Activated CD4-positive, alpha-beta T cell treated with anti-CD3 and anti-CD28 coated beads for 36 hours (primary cell): ENCODE results near the gene SLC12A7. TPM values are rescaled to one million over a fixed set of nuclear protein-coding genes. Genes with fewer than 3 reads are reported as not detected.

Experiments
- ATAC-seq: fragments of 200-7000 bp; cut with Tn5 transposase; one replicate; pipeline ENCODE4 v1.10.0; 2021; ENCODE audit warnings: mild to moderate bottlenecking, moderate library complexity
- CTCF ChIA-PET: fragments of 350-600 bp; sonication (Branson Sonifier 250); formaldehyde crosslinking; loops from one replicate; lab custom pipeline; 2021; ENCODE audit warnings: antibody characterized with exemption; lab: Charles Lee
- POLR2A ChIA-PET: fragments of 350-600 bp; sonication (Branson Sonifier 250); formaldehyde crosslinking; loops from one replicate; lab custom pipeline; 2021; ENCODE audit warnings: antibody characterized with exemption, inconsistent platforms; lab: Charles Lee
- DNase-seq: peaks from one replicate; pipeline ENCODE4 v3.0.0-alpha.2; 2020
- H3K27ac Mint-ChIP-seq: one replicate; pipeline ENCODE4 v1.8.0; 2021; ENCODE audit warnings: mixed read lengths
- H3K27me3 Mint-ChIP-seq: one replicate; pipeline ENCODE4 v1.8.0; 2021; ENCODE audit warnings: mixed read lengths
- H3K36me3 Mint-ChIP-seq: one replicate; pipeline ENCODE4 v1.8.0; 2021; ENCODE audit warnings: low read depth, mixed read lengths
- H3K4me1 Mint-ChIP-seq: one replicate; pipeline ENCODE4 v1.8.0; 2021; ENCODE audit warnings: mixed read lengths
- H3K4me3 Mint-ChIP-seq: one replicate; pipeline ENCODE4 v1.8.0; 2021; ENCODE audit warnings: mild to moderate bottlenecking, moderate library complexity, mixed read lengths
- H3K9me3 Mint-ChIP-seq: one replicate; pipeline ENCODE4 v1.8.0; 2021; ENCODE audit warnings: low read depth, mixed read lengths
- intact Hi-C, 2 experiments: fragments of 100-400 bp; cut with DNase I in 1 of 2; cut with micrococcal nuclease in 1 of 2; formaldehyde crosslinking; loops; one replicate each; pipeline versions ENCODE4 v1.14.2 to v1.15.1; 2022 to 2024; cut with DNase I, micrococcal nuclease
- total RNA-seq, 2 experiments: library from RNA; stranded (reverse); gene quantifications; one replicate each; pipeline ENCODE4 v1.2.3, GENCODE V29; 2021

The SLC12A7 gene
- total RNA-seq, 2 experiments from 2014 or later: 18.5 to 21.6 TPM

DNA sequence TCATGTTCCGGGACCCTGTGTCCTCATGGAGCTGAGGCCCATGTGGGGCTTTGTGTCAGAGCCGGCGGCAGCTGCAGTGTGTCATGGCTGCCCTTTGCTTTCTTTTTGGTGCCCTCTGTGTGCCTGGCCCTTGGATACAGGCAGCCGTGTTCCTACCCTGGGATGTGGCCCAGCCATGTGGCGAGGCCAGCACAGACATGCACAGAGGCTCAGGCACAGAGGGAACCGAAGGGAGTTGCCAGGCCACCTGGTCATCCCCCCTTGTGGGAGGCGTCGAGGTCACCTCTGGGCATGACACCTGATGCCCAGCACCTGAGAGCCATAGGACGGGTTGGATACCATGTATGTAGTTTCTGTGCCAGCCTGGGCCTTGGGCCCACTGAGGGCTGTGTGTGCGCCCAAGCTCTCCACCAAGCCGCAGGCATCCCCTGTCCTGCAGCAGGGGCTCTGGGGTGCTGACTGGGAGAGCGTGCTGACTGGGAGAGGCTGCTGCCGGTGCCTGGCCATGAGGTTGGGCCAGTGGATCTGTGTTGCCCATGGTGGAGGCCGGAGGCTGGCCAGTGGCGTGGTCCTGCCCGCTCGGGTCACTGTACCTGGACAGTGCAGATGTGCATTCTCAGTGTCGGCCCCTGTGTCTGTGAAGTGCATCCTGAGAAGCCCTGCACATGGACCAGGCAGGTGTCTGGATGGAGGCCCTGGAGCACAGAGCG is 98.5 kb downstream of the SLC12A7 start:
- ChIA-PET POLR2A (no interaction called here), CTCF (interaction anchor here (0.6 kb wide), 1 partner anchor 65 kb away, joined by 3 read pairs; no protein-coding TSS in a partner anchor)
- Mint-ChIP-seq H3K36me3 (no peaks in the 10 kb centered on the region), H3K9me3 (no peaks in the 10 kb centered on the region), H3K4me1 (peaks cover 3% of the 10 kb centered on the region), H3K27ac (no peak overlapping the region), H3K4me3 (no peak overlapping the region), H3K27me3 (peaks cover 26% of the 10 kb centered on the region)
- intact Hi-C loops: loop anchor here in 1 of 2 experiments (5.0 kb wide), 1 partner anchor 91 kb away; no protein-coding TSS in a partner anchor
- ATAC-seq: no peak
- peak; percentile 2 for DNase-seq

DNA sequence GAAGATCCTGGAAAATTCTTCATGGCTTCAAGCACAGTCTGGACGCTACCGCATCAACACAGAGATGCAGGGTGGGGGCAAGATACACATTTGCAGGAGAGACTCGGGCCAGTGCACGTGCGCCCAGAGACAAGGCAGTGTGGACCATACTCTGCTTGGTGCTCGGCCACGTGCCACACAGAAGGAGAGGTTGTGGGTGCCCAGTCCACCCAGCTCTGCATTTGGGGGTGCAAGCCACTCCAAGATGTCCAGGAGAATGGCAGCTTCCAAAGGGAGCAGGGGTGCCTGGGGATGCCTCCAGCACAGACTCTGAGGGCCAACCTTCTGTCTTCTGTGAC is 99.0 kb downstream of the SLC12A7 start:
- H3K27ac Mint-ChIP-seq: no peak overlapping the region
- H3K9me3 Mint-ChIP-seq: no peaks in the 10 kb centered on the region
- intact Hi-C loops: loop anchor here in 1 of 2 experiments (5.0 kb wide), 1 partner anchor 91 kb away; no protein-coding TSS in a partner anchor
- H3K27me3 Mint-ChIP-seq: peaks cover 29% of the 10 kb centered on the region
- CTCF ChIA-PET: interaction anchor here (0.6 kb wide), 1 partner anchor 65 kb away, joined by 3 read pairs; no protein-coding TSS in a partner anchor
- peaks cover 3% of the 10 kb centered on the region for H3K4me1 Mint-ChIP-seq
- POLR2A ChIA-PET: no interaction called here
- no peaks in the 10 kb centered on the region for H3K36me3 Mint-ChIP-seq
- H3K4me3 Mint-ChIP-seq: no peak overlapping the region
- ATAC-seq: no peak
- no peak for DNase-seq

DNA sequence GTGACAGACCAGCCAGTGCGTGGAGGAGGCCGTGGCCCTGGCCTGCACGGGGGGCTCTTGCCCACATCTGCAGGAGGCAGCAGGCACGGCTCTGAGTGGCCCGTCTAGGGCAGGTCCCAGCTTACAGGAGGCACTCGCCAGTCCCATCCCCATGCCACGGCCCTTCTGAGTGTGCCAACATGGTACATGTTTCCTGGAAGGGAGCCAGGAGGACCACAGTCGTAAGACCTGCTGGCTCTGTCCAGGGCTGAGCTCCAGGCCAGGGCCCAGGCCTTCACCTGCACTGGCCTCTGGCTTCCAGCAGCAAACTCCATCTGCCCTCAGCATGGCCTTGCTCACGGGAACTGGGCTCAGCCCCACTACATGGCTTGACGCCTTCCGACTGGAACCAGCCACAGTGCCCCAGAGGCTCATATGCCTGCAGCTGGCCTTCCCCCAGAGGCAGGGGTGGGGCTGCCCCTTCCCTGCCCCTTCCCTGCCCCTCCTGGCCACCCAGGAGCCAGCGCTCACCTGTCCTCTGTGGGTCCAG is 99.5 kb downstream of the SLC12A7 start:
- DNase-seq (peak; percentile 4), ATAC-seq (no peak)
- intact Hi-C loops: loop anchor here in 1 of 2 experiments (5.0 kb wide), 1 partner anchor 90 kb away; no protein-coding TSS in a partner anchor
- no peaks in the 10 kb centered on the region for H3K36me3 Mint-ChIP-seq
- H3K27me3 Mint-ChIP-seq: peaks cover 31% of the 10 kb centered on the region
- peaks cover 3% of the 10 kb centered on the region for H3K4me1 Mint-ChIP-seq
- no peak overlapping the region for H3K4me3 Mint-ChIP-seq
- no peak overlapping the region for H3K27ac Mint-ChIP-seq
- no peaks in the 10 kb centered on the region for H3K9me3 Mint-ChIP-seq
- POLR2A ChIA-PET: no interaction called here
- CTCF ChIA-PET: interaction anchor here (0.6 to 0.7 kb wide), 3 partner anchors 14 to 139 kb away, joined by 3 read pairs; no protein-coding TSS in a partner anchor

DNA sequence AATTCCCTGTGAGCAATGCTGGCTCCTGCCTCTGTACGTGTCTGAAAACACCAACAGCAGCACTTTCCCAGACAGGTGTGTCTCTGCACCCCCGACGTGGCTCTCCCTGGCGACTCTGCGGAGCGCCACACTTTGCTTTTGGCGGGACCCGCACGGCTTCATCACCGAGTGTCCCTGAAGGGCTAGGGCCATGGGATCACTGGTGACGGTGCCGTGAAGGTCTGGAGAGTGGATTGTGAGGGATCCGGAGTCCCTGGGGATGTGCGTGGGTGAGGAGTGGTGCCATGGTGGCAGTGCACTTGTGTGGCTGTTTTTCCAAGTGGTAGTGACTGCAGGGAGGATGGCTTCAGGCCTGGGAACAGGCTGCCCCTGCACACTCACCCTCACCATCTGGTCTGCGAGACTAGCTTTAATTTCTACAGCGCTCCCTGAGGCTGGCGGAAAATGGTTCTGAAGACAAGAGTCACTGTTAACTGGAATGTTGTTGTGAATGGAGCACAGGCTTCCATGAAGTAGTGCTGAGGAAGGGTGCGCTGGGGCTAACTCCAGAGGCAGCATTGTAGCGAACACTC is 100.0 kb downstream of the SLC12A7 start:
- H3K4me3 Mint-ChIP-seq: no peak overlapping the region
- ChIA-PET CTCF (interaction anchor here (0.6 to 1.7 kb wide), 4 partner anchors 8 to 139 kb away, joined by 3 to 4 read pairs (median 4); no protein-coding TSS in a partner anchor), POLR2A (no interaction called here)
- no peaks in the 10 kb centered on the region for H3K9me3 Mint-ChIP-seq
- H3K4me1 Mint-ChIP-seq: peaks cover 3% of the 10 kb centered on the region
- intact Hi-C loops: loop anchor here (1.0 to 5.0 kb wide), 2 partner anchors 89 to 90 kb away; no protein-coding TSS in a partner anchor
- peak; percentile 4 for DNase-seq
- no peak overlapping the region for H3K27ac Mint-ChIP-seq
- no peak for ATAC-seq
- H3K27me3 Mint-ChIP-seq: peaks cover 33% of the 10 kb centered on the region
- no peaks in the 10 kb centered on the region for H3K36me3 Mint-ChIP-seq

DNA sequence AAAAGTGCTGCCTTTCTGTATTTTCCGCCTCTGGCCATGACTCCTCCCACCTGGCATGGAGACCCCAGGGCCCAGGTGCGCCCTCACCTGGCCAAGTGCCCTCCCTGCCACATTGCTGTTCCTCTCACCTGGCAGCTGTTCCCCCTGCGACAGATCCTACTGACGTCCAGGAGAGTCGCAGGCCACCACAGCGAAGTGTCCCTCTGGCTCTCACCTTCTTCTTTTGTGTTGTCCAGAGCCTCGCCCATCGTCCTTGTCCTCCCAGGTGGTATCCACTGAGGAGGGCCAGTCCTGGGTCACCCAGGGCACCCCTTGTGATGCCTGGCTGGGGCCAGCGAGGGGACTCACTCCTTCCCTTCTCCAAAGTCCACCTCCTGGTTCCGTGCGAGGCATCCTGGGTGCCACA is 100.6 kb downstream of the SLC12A7 start:
- ChIA-PET POLR2A (no interaction called here), CTCF (interaction anchor here (0.9 to 2.1 kb wide), 6 partner anchors 9 to 163 kb away, joined by 3 to 8 read pairs (median 4); partner anchors contain the start of gene TRIP13)
- DNase-seq (peak; percentile 80), ATAC-seq (peak; percentile 64)
- H3K4me1 Mint-ChIP-seq: peaks cover 3% of the 10 kb centered on the region
- no peaks in the 10 kb centered on the region for H3K9me3 Mint-ChIP-seq
- H3K4me3 Mint-ChIP-seq: no peak overlapping the region
- intact Hi-C loops: loop anchor here (1.0 to 5.0 kb wide), 2 partner anchors 88 to 89 kb away; no protein-coding TSS in a partner anchor
- H3K27ac Mint-ChIP-seq: no peak overlapping the region
- no peaks in the 10 kb centered on the region for H3K36me3 Mint-ChIP-seq
- H3K27me3 Mint-ChIP-seq: peaks cover 39% of the 10 kb centered on the region

DNA sequence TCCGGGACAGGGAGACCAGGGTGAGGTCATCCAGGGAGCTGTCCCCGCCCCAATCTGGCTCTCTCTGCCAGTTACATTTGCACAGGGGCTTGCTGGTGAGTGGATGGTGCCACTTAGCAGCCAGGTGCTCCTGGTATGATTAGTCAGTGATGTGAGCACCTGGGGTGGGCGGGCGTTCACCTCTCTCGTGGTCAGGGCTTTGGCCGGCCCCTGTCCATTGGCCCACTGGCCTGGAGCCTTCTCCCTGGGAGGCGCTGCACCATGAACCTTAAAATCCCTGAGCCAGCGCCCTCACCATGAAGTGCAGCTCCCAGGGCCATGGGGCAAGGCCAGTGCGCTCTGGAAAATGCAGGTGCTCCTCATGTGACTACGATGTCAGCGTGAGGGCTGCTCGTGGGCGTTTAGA is 101.2 kb downstream of the SLC12A7 start:
- intact Hi-C loops: loop anchor here (1.0 to 5.0 kb wide), 2 partner anchors 87 to 88 kb away; no protein-coding TSS in a partner anchor
- ATAC-seq: no peak
- POLR2A ChIA-PET: no interaction called here
- no peak overlapping the region for H3K4me3 Mint-ChIP-seq
- no peak for DNase-seq
- H3K27ac Mint-ChIP-seq: no peak overlapping the region
- peaks cover 6% of the 10 kb centered on the region for H3K4me1 Mint-ChIP-seq
- peaks cover 42% of the 10 kb centered on the region for H3K27me3 Mint-ChIP-seq
- no peaks in the 10 kb centered on the region for H3K36me3 Mint-ChIP-seq
- CTCF ChIA-PET: interaction anchor here (0.9 to 2.1 kb wide), 6 partner anchors 9 to 163 kb away, joined by 3 to 8 read pairs (median 4); partner anchors contain the start of gene TRIP13
- H3K9me3 Mint-ChIP-seq: no peaks in the 10 kb centered on the region

DNA sequence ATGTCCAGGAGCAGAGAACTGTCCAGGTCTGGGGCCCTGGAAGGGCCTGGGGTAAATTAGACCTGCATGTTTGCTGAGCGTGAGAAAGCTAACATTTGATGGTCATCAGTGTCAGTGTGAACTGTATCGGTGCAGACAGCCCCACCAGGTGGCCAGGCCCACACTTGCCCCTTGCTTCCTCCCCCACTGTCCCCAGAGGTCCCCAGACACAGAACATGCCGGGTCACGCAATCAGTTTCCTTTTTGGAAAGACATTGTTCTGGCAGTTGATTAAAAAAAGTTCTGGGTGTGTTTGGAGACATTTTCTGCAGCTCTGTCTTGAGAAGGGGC is 101.7 kb downstream of the SLC12A7 start:
- H3K27me3 Mint-ChIP-seq: peaks cover 42% of the 10 kb centered on the region
- ATAC-seq: no peak
- no peak overlapping the region for H3K4me3 Mint-ChIP-seq
- DNase-seq: no peak
- H3K36me3 Mint-ChIP-seq: no peaks in the 10 kb centered on the region
- H3K9me3 Mint-ChIP-seq: no peaks in the 10 kb centered on the region
- POLR2A ChIA-PET: no interaction called here
- peaks cover 6% of the 10 kb centered on the region for H3K4me1 Mint-ChIP-seq
- intact Hi-C loops: loop anchor here in 1 of 2 experiments (5.0 kb wide), 1 partner anchor 88 kb away; no protein-coding TSS in a partner anchor
- CTCF ChIA-PET: interaction anchor here (0.6 to 2.1 kb wide), 7 partner anchors 10 to 164 kb away, joined by 3 to 8 read pairs (median 5); no protein-coding TSS in a partner anchor
- H3K27ac Mint-ChIP-seq: no peak overlapping the region

DNA sequence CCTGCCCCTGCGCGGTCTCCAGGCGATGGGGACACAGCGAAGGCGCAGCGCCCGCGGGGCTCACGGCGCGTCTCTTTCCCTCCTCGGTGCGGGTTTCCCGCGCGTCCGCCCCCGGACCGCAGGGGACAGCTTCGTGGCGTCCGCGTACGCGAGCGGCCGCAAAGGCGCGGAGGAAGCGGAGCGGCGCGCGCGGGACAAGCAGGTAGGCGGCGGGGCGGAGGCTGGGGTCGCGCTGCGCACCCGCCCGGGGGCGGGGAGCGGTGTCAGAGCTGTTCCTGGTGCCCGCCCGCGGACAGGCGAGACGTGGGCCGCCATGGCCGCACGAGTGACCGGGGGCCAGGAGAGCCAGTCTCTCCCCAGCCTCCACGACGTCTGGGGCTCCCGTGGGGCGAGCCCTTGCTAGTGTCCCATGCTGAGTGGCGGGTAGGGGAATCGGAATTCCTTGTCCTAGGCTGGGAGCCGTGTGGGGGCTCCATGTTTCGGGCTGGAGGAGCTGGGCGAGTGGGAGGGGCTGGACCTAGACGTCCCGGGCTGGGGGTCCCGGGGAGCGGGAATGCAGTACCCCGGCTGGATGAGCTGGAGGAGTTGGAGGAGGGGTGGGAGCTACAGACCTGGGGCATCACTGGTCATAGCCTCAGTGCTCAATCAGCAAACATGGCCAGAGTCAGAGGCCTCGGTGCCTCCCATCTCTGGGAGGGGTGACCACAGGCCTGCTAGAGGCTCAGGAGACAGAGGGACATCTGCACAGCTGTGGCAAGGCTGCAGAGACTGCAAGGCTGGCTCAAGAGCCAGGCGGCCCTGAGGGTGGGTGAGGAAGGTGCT is 102.3 kb downstream of the SLC12A7 start:
- DNase-seq (no peak), ATAC-seq (no peak)
- POLR2A ChIA-PET: no interaction called here
- intact Hi-C loops: loop anchor here in 1 of 2 experiments (5.0 to 10.0 kb wide), 2 partner anchors 55 to 87 kb away; no protein-coding TSS in a partner anchor
- Mint-ChIP-seq H3K4me1 (peaks cover 6% of the 10 kb centered on the region), H3K4me3 (no peak overlapping the region), H3K27me3 (peaks cover 42% of the 10 kb centered on the region), H3K27ac (no peak overlapping the region), H3K9me3 (no peaks in the 10 kb centered on the region), H3K36me3 (no peaks in the 10 kb centered on the region)
- CTCF ChIA-PET: interaction anchor here (0.6 to 2.1 kb wide), 7 partner anchors 9 to 133 kb away, joined by 3 to 8 read pairs (median 5); no protein-coding TSS in a partner anchor

DNA sequence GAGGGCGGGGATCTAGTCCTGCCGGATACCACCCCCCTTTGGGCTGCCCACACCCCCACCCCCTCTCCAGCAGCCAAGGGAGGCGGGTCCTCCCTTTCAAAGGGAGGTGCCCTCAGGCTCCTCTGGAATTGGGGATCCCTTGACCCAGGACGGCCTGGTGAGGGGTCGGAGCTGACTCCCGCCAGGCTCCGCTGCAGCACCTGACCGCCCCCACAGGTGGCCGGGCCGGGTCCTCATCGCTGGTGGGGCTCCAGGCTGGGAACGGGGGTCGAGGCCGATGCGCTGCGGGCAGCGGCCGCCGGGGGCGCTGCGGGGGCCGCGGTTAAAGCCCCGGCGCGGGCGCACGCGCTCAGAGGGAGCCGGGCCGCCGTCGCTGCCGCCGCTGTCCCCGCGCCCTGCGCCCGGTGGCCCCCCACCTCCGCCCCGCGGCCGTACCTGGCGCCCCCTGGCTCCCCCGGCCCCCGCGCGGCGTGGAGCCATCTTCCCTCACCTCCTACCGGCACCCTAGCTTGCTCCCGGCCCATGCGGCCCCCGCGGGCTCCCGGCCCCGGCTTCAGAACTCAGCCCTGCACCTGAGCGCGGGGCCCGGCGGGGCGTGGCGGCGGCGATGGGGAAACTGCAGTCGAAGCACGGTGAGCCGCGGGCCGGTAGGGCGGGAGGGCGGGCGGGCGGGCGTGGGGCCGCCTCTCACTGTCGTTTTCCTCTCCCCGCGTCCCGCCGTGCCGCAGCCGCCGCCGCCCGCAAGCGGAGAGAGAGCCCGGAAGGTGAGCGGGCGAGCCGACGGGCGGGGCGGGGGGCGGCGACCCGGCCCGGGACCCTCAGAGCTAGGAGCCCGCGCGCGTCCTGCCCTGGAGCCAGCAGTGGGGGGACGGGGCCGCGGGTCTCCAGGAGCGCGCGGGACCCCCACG is 103.2 kb downstream of the SLC12A7 start, which contains the start of gene NKD2:
Gene NKD2, plus strand, starts transcription at position 352 of the 908 bp plus-strand sequence. Its CDS starts 256 bp downstream, at position 608.
- no peaks in the 10 kb centered on the region for H3K9me3 Mint-ChIP-seq
- intact Hi-C loops: loop anchor here in 1 of 2 experiments (10.0 kb wide), 1 partner anchor 54 kb away; no protein-coding TSS in a partner anchor
- no peak within 1 kb of the TSS for H3K27ac Mint-ChIP-seq
- H3K4me3 Mint-ChIP-seq: no peak within 1 kb of the TSS
- POLR2A ChIA-PET: no interaction called here
- DNase-seq: peak; percentile 66
- no peaks in the 10 kb centered on the region for H3K36me3 Mint-ChIP-seq
- ATAC-seq: peak; percentile 60
- CTCF ChIA-PET: interaction anchor here (0.6 to 2.1 kb wide), 5 partner anchors 10 to 134 kb away, joined by 3 to 8 read pairs (median 6); no protein-coding TSS in a partner anchor
- H3K4me1 Mint-ChIP-seq: peaks cover 9% of the 10 kb centered on the region
- H3K27me3 Mint-ChIP-seq: peaks cover 44% of the 10 kb centered on the region
